Mucosa of descending colon (tissue), 3 donors: ENCODE measurements around the gene ERBB4. TPM values are rescaled to one million over a fixed set of nuclear protein-coding genes. Genes with fewer than 3 reads are reported as not detected.
A peak's percentile ranks its signal among the peaks of the same experiment; 100 is the strongest.

Source experiments
- ATAC-seq: fragments of 200-7000 bp; cut with Tn5 transposase; one replicate; pipeline ENCODE4 v1.9.1; 2020; ENCODE audit warnings: mild to moderate bottlenecking, moderate library complexity
- DNase-seq, 3 donors: peaks; one replicate each; pipeline ENCODE4 v3.0.0-alpha.2; 2020
- H3K36me3 ChIP-seq: fragments of 200-600 bp; one replicate; pipeline ENCODE4 v1.8.0; 2021; ENCODE audit warnings: low read depth, mild to moderate bottlenecking
- H3K4me1 ChIP-seq: fragments of 200-600 bp; one replicate; pipeline ENCODE4 v1.8.0; 2021; ENCODE audit warnings: low read depth, mild to moderate bottlenecking
- H3K4me3 ChIP-seq: fragments of 200-600 bp; one replicate; pipeline ENCODE4 v1.8.0; 2021; ENCODE audit warnings: mild to moderate bottlenecking
- H3K9me3 ChIP-seq: fragments of 200-600 bp; one replicate; pipeline ENCODE4 v1.8.0; 2021; ENCODE audit warnings: mild to moderate bottlenecking
- CTCF ChIP-seq: fragments of 200-600 bp; IDR thresholded peaks from one replicate; pipeline ENCODE4 v1.8.0; 2022; ENCODE audit warnings: antibody characterized with exemption, mild to moderate bottlenecking
- intact Hi-C, 2 donors: fragments of 100-400 bp; cut with DNase I in 1 of 2; cut with micrococcal nuclease in 1 of 2; formaldehyde crosslinking; loops; one replicate each; pipeline versions ENCODE4 v1.11.0 to v1.11.1; 2022; cut with DNase I, micrococcal nuclease
- total RNA-seq, 3 donors: library from RNA; stranded (reverse); fragmentation: NEBNext Ultra II Directional in 2 of 3; extraction: Animal tissue kit (Norgen Biotek cat#: 25700) in 2 of 3; gene quantifications; one replicate each; pipeline versions ENCODE4 v1.2.1 to v1.2.4, GENCODE V29; 2021 to 2023
- donor health status: DM: no; HTN: no; CAD: no; lungs with moderate emphysema.
- donor health status: DM: no; HTN: no; CAD: no.
- donor health status: DM: no; HTN: yes; CAD: no.

The ERBB4 gene
- total RNA-seq, 3 donors from 2014 or later = 0.05 to 0.25 TPM; not detected in 1

GRCh38 chr2:211748339-211748738 is 790.3 kb downstream of the ERBB4 start:
- intact Hi-C loops = loop anchor here in 1 of 2 donors (10.0 kb wide), 1 partner anchor 826 kb away; no protein-coding TSS in a partner anchor
- DNase-seq = no peak
- no peak overlapping the region for H3K4me3 ChIP-seq
- no peaks in the 10 kb centered on the region for H3K9me3 ChIP-seq
- H3K4me1 ChIP-seq = no peaks in the 10 kb centered on the region
- ATAC-seq = no peak
- no peak for TF ChIP-seq CTCF
- H3K36me3 ChIP-seq = no peaks in the 10 kb centered on the region

GRCh38 chr2:211745295-211746097 is 793.1 kb downstream of the ERBB4 start:
- DNase-seq (peak in 2 of 3 donors; percentile 27 to 45), ATAC-seq (peak; percentile 74)
- no peaks in the 10 kb centered on the region for H3K4me1 ChIP-seq
- intact Hi-C loops = loop anchor here in 1 of 2 donors (10.0 kb wide), 1 partner anchor 829 kb away; no protein-coding TSS in a partner anchor
- no peak overlapping the region for H3K4me3 ChIP-seq
- TF ChIP-seq CTCF = peak; percentile 48
- no peaks in the 10 kb centered on the region for H3K9me3 ChIP-seq
- no peaks in the 10 kb centered on the region for H3K36me3 ChIP-seq

- Histone ChIP-seq H3K4me1 (no peaks in the 10 kb centered on the region), H3K4me3 (no peak overlapping the region), H3K36me3 (no peaks in the 10 kb centered on the region), H3K9me3 (no peaks in the 10 kb centered on the region)
- DNase-seq (no peak), ATAC-seq (no peak)
- TF ChIP-seq CTCF = no peak
- intact Hi-C loops = loop anchor here in 1 of 2 donors (10.0 kb wide), 1 partner anchor 830 kb away; no protein-coding TSS in a partner anchor
These were observed 794.2 kb downstream of the ERBB4 start for GRCh38 chr2:211744379-211744778.

- Histone ChIP-seq H3K4me3 (no peak overlapping the region), H3K36me3 (no peaks in the 10 kb centered on the region), H3K9me3 (no peaks in the 10 kb centered on the region), H3K4me1 (no peaks in the 10 kb centered on the region)
- no peak for DNase-seq
- intact Hi-C loops = loop anchor here in 1 of 2 donors (10.0 kb wide), 1 partner anchor 833 kb away; no protein-coding TSS in a partner anchor
- ATAC-seq = no peak
- TF ChIP-seq CTCF = no peak
These were observed 796.6 kb downstream of the ERBB4 start for GRCh38 chr2:211741966-211742365.

GRCh38 chr2:211737282-211737681 is 801.3 kb downstream of the ERBB4 start:
- Histone ChIP-seq H3K4me3 (no peak overlapping the region), H3K36me3 (no peaks in the 10 kb centered on the region), H3K9me3 (no peaks in the 10 kb centered on the region), H3K4me1 (no peaks in the 10 kb centered on the region)
- DNase-seq (no peak), ATAC-seq (no peak)
- intact Hi-C loops = no loop called here
- no peak for TF ChIP-seq CTCF
